Measurements from ENCODE around the gene ARHGAP31. TPM values are rescaled to one million over a fixed set of nuclear protein-coding genes. Genes with fewer than 3 reads are reported as not detected.
"Not testable (repeated sequence)": the region's sequence is repeated elsewhere in the genome, so short reads cannot be mapped to it uniquely, and the experiment has no call there.

Gene ARHGAP31
- total RNA-seq, 1 donor: 4.0 TPM

- Histone ChIP-seq H3K9me3 (ENCODE audit: low read depth, low read length) (no peaks in the 10 kb centered on the region), H3K4me3 (ENCODE audit: low read length) (peak overlapping the region; percentile 44), H3K27me3 (ENCODE audit: insufficient read depth, low read length) (no peaks in the 10 kb centered on the region), H3K4me1 (ENCODE audit: insufficient read depth, low read length) (peaks cover 23% of the 10 kb centered on the region)
These were observed 28.9 kb downstream of the ARHGAP31 start for GRCh38 chr3:119322835-119323722.

GRCh38 chr3:119323723-119324085 is 29.5 kb downstream of the ARHGAP31 start:
- H3K9me3 ChIP-seq (ENCODE audit: low read depth, low read length): no peaks in the 10 kb centered on the region
- H3K27me3 ChIP-seq (ENCODE audit: insufficient read depth, low read length): no peaks in the 10 kb centered on the region
- peak overlapping the region; percentile 44 for H3K4me3 ChIP-seq (ENCODE audit: low read length)
- H3K4me1 ChIP-seq (ENCODE audit: insufficient read depth, low read length): peaks cover 23% of the 10 kb centered on the region

GRCh38 chr3:119324899-119325298 is 30.7 kb downstream of the ARHGAP31 start:
- H3K4me1 ChIP-seq (ENCODE audit: insufficient read depth, low read length): peaks cover 23% of the 10 kb centered on the region
- no peaks in the 10 kb centered on the region for H3K9me3 ChIP-seq (ENCODE audit: low read depth, low read length)
- H3K4me3 ChIP-seq (ENCODE audit: low read length): no peak overlapping the region
- no peaks in the 10 kb centered on the region for H3K27me3 ChIP-seq (ENCODE audit: insufficient read depth, low read length)

- Histone ChIP-seq H3K9me3 (ENCODE audit: low read depth, low read length) (no peaks in the 10 kb centered on the region), H3K4me3 (ENCODE audit: low read length) (no peak overlapping the region), H3K4me1 (ENCODE audit: insufficient read depth, low read length) (peaks cover 18% of the 10 kb centered on the region), H3K27me3 (ENCODE audit: insufficient read depth, low read length) (no peaks in the 10 kb centered on the region)
These were observed 32.8 kb downstream of the ARHGAP31 start for GRCh38 chr3:119326976-119327375.

GRCh38 chr3:119329551-119329950 is 35.4 kb downstream of the ARHGAP31 start:
- Histone ChIP-seq H3K4me1 (ENCODE audit: insufficient read depth, low read length) (peaks cover 2% of the 10 kb centered on the region), H3K9me3 (ENCODE audit: low read depth, low read length) (no peaks in the 10 kb centered on the region), H3K27me3 (ENCODE audit: insufficient read depth, low read length) (no peaks in the 10 kb centered on the region), H3K4me3 (ENCODE audit: low read length) (no peak overlapping the region)

- Histone ChIP-seq H3K4me1 (ENCODE audit: insufficient read depth, low read length) (peaks cover 2% of the 10 kb centered on the region), H3K27me3 (ENCODE audit: insufficient read depth, low read length) (no peaks in the 10 kb centered on the region), H3K4me3 (ENCODE audit: low read length) (no peak overlapping the region), H3K9me3 (ENCODE audit: low read depth, low read length) (no peaks in the 10 kb centered on the region)
These were observed 36.0 kb downstream of the ARHGAP31 start for GRCh38 chr3:119330181-119330580.

GRCh38 chr3:119330858-119331257 is 36.7 kb downstream of the ARHGAP31 start:
- no peaks in the 10 kb centered on the region for H3K27me3 ChIP-seq (ENCODE audit: insufficient read depth, low read length)
- no peak overlapping the region for H3K4me3 ChIP-seq (ENCODE audit: low read length)
- H3K9me3 ChIP-seq (ENCODE audit: low read depth, low read length): no peaks in the 10 kb centered on the region
- H3K4me1 ChIP-seq (ENCODE audit: insufficient read depth, low read length): peaks cover 2% of the 10 kb centered on the region

GRCh38 chr3:119331661-119332060 is 37.5 kb downstream of the ARHGAP31 start:
- H3K9me3 ChIP-seq (ENCODE audit: low read depth, low read length): no peaks in the 10 kb centered on the region

GRCh38 chr3:119333773-119334509 is 39.8 kb downstream of the ARHGAP31 start:
- Histone ChIP-seq H3K9me3 (ENCODE audit: low read depth, low read length) (no peaks in the 10 kb centered on the region), H3K4me1 (ENCODE audit: insufficient read depth, low read length) (no peaks in the 10 kb centered on the region), H3K4me3 (ENCODE audit: low read length) (no peak overlapping the region), H3K27me3 (ENCODE audit: insufficient read depth, low read length) (no peaks in the 10 kb centered on the region)

More at GRCh38 chr3:119331661-119332060, 37.5 kb downstream of the ARHGAP31 start:
- H3K4me3 ChIP-seq (ENCODE audit: low read length): no peak overlapping the region
- no peaks in the 10 kb centered on the region for H3K27me3 ChIP-seq (ENCODE audit: insufficient read depth, low read length)
- peaks cover 2% of the 10 kb centered on the region for H3K4me1 ChIP-seq (ENCODE audit: insufficient read depth, low read length)

- no peaks in the 10 kb centered on the region for H3K9me3 ChIP-seq (ENCODE audit: low read depth, low read length)
- H3K4me1 ChIP-seq (ENCODE audit: insufficient read depth, low read length): no peaks in the 10 kb centered on the region
- H3K27me3 ChIP-seq (ENCODE audit: insufficient read depth, low read length): no peaks in the 10 kb centered on the region
- no peak overlapping the region for H3K4me3 ChIP-seq (ENCODE audit: low read length)
These were observed 42.6 kb downstream of the ARHGAP31 start for GRCh38 chr3:119336823-119337222.

GRCh38 chr3:119337407-119337806 is 43.2 kb downstream of the ARHGAP31 start:
- H3K27me3 ChIP-seq (ENCODE audit: insufficient read depth, low read length); H3K9me3 ChIP-seq (ENCODE audit: low read depth, low read length); H3K4me1 ChIP-seq (ENCODE audit: insufficient read depth, low read length); H3K4me3 ChIP-seq (ENCODE audit: low read length): not testable (repeated sequence)

- H3K27me3 ChIP-seq (ENCODE audit: insufficient read depth, low read length): no peaks in the 10 kb centered on the region
- H3K4me3 ChIP-seq (ENCODE audit: low read length): no peak overlapping the region
- H3K9me3 ChIP-seq (ENCODE audit: low read depth, low read length): no peaks in the 10 kb centered on the region
- no peaks in the 10 kb centered on the region for H3K4me1 ChIP-seq (ENCODE audit: insufficient read depth, low read length)
These were observed 44.6 kb downstream of the ARHGAP31 start for GRCh38 chr3:119338754-119339153.

GRCh38 chr3:119340014-119340413 is 45.8 kb downstream of the ARHGAP31 start:
- no peaks in the 10 kb centered on the region for H3K4me1 ChIP-seq (ENCODE audit: insufficient read depth, low read length)
- H3K9me3 ChIP-seq (ENCODE audit: low read depth, low read length): no peaks in the 10 kb centered on the region
- H3K4me3 ChIP-seq (ENCODE audit: low read length): no peak overlapping the region
- H3K27me3 ChIP-seq (ENCODE audit: insufficient read depth, low read length): no peaks in the 10 kb centered on the region

- no peak overlapping the region for H3K4me3 ChIP-seq (ENCODE audit: low read length)
- no peaks in the 10 kb centered on the region for H3K9me3 ChIP-seq (ENCODE audit: low read depth, low read length)
- H3K4me1 ChIP-seq (ENCODE audit: insufficient read depth, low read length): no peaks in the 10 kb centered on the region
- H3K27me3 ChIP-seq (ENCODE audit: insufficient read depth, low read length): no peaks in the 10 kb centered on the region
These were observed 46.3 kb downstream of the ARHGAP31 start for GRCh38 chr3:119340446-119340845.

GRCh38 chr3:119342176-119342575 is 48.0 kb downstream of the ARHGAP31 start:
- H3K9me3 ChIP-seq (ENCODE audit: low read depth, low read length): no peaks in the 10 kb centered on the region

More at GRCh38 chr3:119342176-119342575, 48.0 kb downstream of the ARHGAP31 start:
- no peaks in the 10 kb centered on the region for H3K27me3 ChIP-seq (ENCODE audit: insufficient read depth, low read length)
- no peak overlapping the region for H3K4me3 ChIP-seq (ENCODE audit: low read length)
- H3K4me1 ChIP-seq (ENCODE audit: insufficient read depth, low read length): no peaks in the 10 kb centered on the region
